ENCODE results near the gene ZNF322. TPM values are rescaled to one million over a fixed set of nuclear protein-coding genes. Genes with fewer than 3 reads are reported as not detected.

ZNF322 gene
- total and polyA plus RNA-seq, 5 donors = 5.1 to 17.8 (median 15.9) TPM

GRCh38 chr6:26613201-26613600 is 46.3 kb downstream of the ZNF322 start:
- Histone ChIP-seq H3K4me1 (ENCODE audit: control insufficient read depth, insufficient read depth, low read length) (no peaks in the 10 kb centered on the region), H3K9me3 (ENCODE audit: control insufficient read depth, low read length) (no peaks in the 10 kb centered on the region), H3K27me3 (ENCODE audit: control insufficient read depth, insufficient read depth) (no peaks in the 10 kb centered on the region), H3K4me3 (ENCODE audit: low read length) (no peak overlapping the region), H3K27ac (ENCODE audit: low read length) (no peak overlapping the region)
- ATAC-seq (no peak), DNase-seq (peak in 1 of 3 donors; percentile 27)
- intact Hi-C loops (cut with DNase I) = loop anchor here in 3 of 4 donors (5.0 to 10.0 kb wide), 2 partner anchors 464 to 472 kb away; no protein-coding TSS in a partner anchor
- 34% methylated on average over 19 of the region's 19 CpGs for WGBS

DNA sequence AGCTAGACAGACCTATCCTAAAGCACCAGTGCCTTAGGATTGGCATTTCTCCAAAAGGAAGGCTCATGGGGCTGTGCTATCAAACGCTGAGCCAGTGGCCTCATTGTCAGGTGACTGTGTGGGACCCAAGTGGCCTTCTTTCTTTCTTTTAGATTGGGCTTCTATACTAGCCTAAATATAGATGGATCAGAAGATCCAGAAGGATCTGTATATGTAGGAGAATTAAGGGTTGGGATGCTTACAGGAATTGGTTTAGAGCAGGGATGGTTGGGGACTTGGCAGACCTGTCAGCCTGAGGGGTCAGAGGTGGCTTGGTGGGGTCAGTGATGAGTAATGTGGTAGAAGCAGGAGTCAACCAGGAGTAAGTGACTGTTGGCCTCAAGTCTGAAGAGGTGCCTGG is 47.9 kb downstream of the ZNF322 start:
- H3K4me3 ChIP-seq (ENCODE audit: low read length) = no peak overlapping the region
- H3K27me3 ChIP-seq (ENCODE audit: control insufficient read depth, insufficient read depth) = no peaks in the 10 kb centered on the region
- WGBS = 35% methylated on average over 1 of the region's 1 CpG
- no peak for ATAC-seq
- DNase-seq = no peak
- H3K4me1 ChIP-seq (ENCODE audit: control insufficient read depth, insufficient read depth, low read length) = no peaks in the 10 kb centered on the region
- H3K27ac ChIP-seq (ENCODE audit: low read length) = no peak overlapping the region
- H3K9me3 ChIP-seq (ENCODE audit: control insufficient read depth, low read length) = no peaks in the 10 kb centered on the region
- intact Hi-C loops (cut with DNase I) = loop anchor here in 3 of 4 donors (5.0 to 10.0 kb wide), 2 partner anchors 466 to 473 kb away; no protein-coding TSS in a partner anchor

DNA sequence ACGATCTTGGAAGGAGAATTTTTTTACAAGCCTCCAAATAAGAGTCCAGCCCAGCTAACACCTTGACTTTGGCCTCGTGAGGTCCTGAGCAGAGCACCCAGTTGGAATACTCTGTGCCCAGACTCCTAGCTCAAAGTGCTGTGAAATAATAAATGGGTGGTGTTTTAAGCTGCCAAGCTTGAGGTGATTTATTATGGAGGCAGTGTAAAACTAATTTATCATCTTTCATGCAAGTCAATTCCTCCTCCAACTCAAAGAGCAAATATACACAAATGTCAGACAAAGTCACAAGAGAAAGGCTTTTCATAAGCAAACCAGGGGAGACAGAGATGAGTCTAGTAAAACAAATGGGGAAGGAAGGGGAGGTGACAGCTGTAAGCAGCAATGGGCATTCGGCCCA is 50.1 kb downstream of the ZNF322 start:
- 66% methylated on average over 3 of the region's 3 CpGs for WGBS
- intact Hi-C loops (cut with DNase I) = loop anchor here in 1 of 4 donors (5.0 kb wide), 1 partner anchor 468 kb away; no protein-coding TSS in a partner anchor
- DNase-seq = no peak
- no peak overlapping the region for H3K4me3 ChIP-seq (ENCODE audit: low read length)
- no peak for ATAC-seq
- H3K27me3 ChIP-seq (ENCODE audit: control insufficient read depth, insufficient read depth) = no peaks in the 10 kb centered on the region
- no peaks in the 10 kb centered on the region for H3K4me1 ChIP-seq (ENCODE audit: control insufficient read depth, insufficient read depth, low read length)
- H3K27ac ChIP-seq (ENCODE audit: low read length) = no peak overlapping the region
- no peaks in the 10 kb centered on the region for H3K9me3 ChIP-seq (ENCODE audit: control insufficient read depth, low read length)

GRCh38 chr6:26607434-26608230 is 51.9 kb downstream of the ZNF322 start:
- H3K4me1 ChIP-seq (ENCODE audit: control insufficient read depth, insufficient read depth, low read length) = no peaks in the 10 kb centered on the region
- no peak for DNase-seq
- peak; percentile 65 to 75 for ATAC-seq
- H3K27ac ChIP-seq (ENCODE audit: low read length) = no peak overlapping the region
- H3K4me3 ChIP-seq (ENCODE audit: low read length) = peak overlapping the region; percentile 37
- WGBS = 52% methylated on average over 7 of the region's 7 CpGs
- H3K27me3 ChIP-seq (ENCODE audit: control insufficient read depth, insufficient read depth) = no peaks in the 10 kb centered on the region
- intact Hi-C loops (cut with DNase I) = loop anchor here in 1 of 4 donors (5.0 kb wide), 1 partner anchor 470 kb away; no protein-coding TSS in a partner anchor
- H3K9me3 ChIP-seq (ENCODE audit: control insufficient read depth, low read length) = no peaks in the 10 kb centered on the region

- DNase-seq = no peak
- ATAC-seq = no peak
- Histone ChIP-seq H3K27ac (ENCODE audit: low read length) (no peak overlapping the region), H3K27me3 (ENCODE audit: control insufficient read depth, insufficient read depth) (no peaks in the 10 kb centered on the region), H3K4me3 (ENCODE audit: low read length) (no peak overlapping the region), H3K4me1 (ENCODE audit: control insufficient read depth, insufficient read depth, low read length) (no peaks in the 10 kb centered on the region), H3K9me3 (ENCODE audit: control insufficient read depth, low read length) (no peaks in the 10 kb centered on the region)
- intact Hi-C loops (cut with DNase I) = loop anchor here in 1 of 4 donors (5.0 kb wide), 1 partner anchor 473 kb away; no protein-coding TSS in a partner anchor
- 66% methylated on average over 3 of the region's 3 CpGs for WGBS
These were observed 54.7 kb downstream of the ZNF322 start for GRCh38 chr6:26604797-26605196.

GRCh38 chr6:26604026-26604425 is 55.5 kb downstream of the ZNF322 start:
- Histone ChIP-seq H3K27ac (ENCODE audit: low read length) (no peak overlapping the region), H3K9me3 (ENCODE audit: control insufficient read depth, low read length) (no peaks in the 10 kb centered on the region), H3K4me1 (ENCODE audit: control insufficient read depth, insufficient read depth, low read length) (no peaks in the 10 kb centered on the region), H3K27me3 (ENCODE audit: control insufficient read depth, insufficient read depth) (no peaks in the 10 kb centered on the region), H3K4me3 (ENCODE audit: low read length) (no peak overlapping the region)
- 68% methylated on average over 3 of the region's 3 CpGs for WGBS
- ATAC-seq = no peak
- intact Hi-C loops (cut with DNase I) = no loop called here
- no peak for DNase-seq

DNA sequence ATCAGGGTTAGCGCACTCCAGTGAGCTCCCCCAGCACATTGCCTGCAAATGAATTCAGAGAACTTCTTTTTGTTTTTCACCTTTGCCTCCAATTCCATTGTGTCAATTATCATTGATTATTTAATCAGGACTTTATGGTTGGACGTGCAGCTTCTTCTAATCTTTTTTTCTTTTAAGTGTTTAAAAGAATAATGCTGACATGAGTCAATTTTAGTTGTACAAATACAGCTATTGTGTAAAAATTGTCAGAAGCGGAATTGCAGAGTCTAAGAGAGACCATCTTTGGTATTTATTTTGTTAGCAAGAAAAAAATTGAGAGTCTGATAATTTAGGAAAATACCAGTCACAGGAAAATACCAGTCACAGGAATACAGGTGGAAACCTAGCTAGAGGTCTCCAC is 57.3 kb downstream of the ZNF322 start:
- Histone ChIP-seq H3K4me1 (ENCODE audit: control insufficient read depth, insufficient read depth, low read length) (peaks cover 2% of the 10 kb centered on the region), H3K4me3 (ENCODE audit: low read length) (no peak overlapping the region), H3K27ac (ENCODE audit: low read length) (no peak overlapping the region), H3K27me3 (ENCODE audit: control insufficient read depth, insufficient read depth) (no peaks in the 10 kb centered on the region), H3K9me3 (ENCODE audit: control insufficient read depth, low read length) (no peaks in the 10 kb centered on the region)
- WGBS = 84% methylated on average over 3 of the region's 3 CpGs
- intact Hi-C loops (cut with DNase I) = no loop called here
- no peak for DNase-seq
- ATAC-seq = no peak

- no peaks in the 10 kb centered on the region for H3K9me3 ChIP-seq (ENCODE audit: control insufficient read depth, low read length)
- intact Hi-C loops (cut with DNase I) = no loop called here
- H3K4me1 ChIP-seq (ENCODE audit: control insufficient read depth, insufficient read depth, low read length) = peaks cover 2% of the 10 kb centered on the region
- H3K4me3 ChIP-seq (ENCODE audit: low read length) = no peak overlapping the region
- no peak for DNase-seq
- ATAC-seq = no peak
- H3K27me3 ChIP-seq (ENCODE audit: control insufficient read depth, insufficient read depth) = no peaks in the 10 kb centered on the region
- no peak overlapping the region for H3K27ac ChIP-seq (ENCODE audit: low read length)
These were observed 58.8 kb downstream of the ZNF322 start for GRCh38 chr6:26600759-26601158.

GRCh38 chr6:26599591-26599990 is 60.0 kb downstream of the ZNF322 start:
- DNase-seq (no peak), ATAC-seq (no peak)
- H3K4me1 ChIP-seq (ENCODE audit: control insufficient read depth, insufficient read depth, low read length) = peaks cover 2% of the 10 kb centered on the region
- no peak overlapping the region for H3K4me3 ChIP-seq (ENCODE audit: low read length)
- H3K27ac ChIP-seq (ENCODE audit: low read length) = no peak overlapping the region
- H3K9me3 ChIP-seq (ENCODE audit: control insufficient read depth, low read length) = no peaks in the 10 kb centered on the region
- no peaks in the 10 kb centered on the region for H3K27me3 ChIP-seq (ENCODE audit: control insufficient read depth, insufficient read depth)
- WGBS = 77% methylated on average over 1 of the region's 1 CpG
- intact Hi-C loops (cut with DNase I) = loop anchor here (5.0 to 10.0 kb wide), 3 partner anchors 255 to 575 kb away; a partner anchor contains a TSS

DNA sequence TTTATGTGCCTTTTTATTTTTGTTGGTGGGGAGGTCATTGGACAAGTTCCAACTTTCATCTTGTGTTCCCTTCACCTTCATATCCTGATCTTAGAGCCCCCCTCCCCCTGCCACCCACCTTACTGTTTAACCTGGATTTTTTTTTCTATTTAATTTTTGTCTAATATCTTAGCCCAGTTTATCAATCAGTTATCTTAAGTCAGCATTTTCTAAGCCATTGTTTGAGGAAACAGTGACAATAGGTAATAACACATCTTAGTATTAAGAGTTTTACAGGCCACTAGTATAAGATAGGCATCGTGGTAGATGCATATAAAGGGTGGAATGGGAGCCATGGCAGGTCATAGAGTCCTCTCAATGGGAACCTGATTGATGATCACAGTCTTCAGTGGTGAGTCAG is 60.4 kb downstream of the ZNF322 start:
- H3K27ac ChIP-seq (ENCODE audit: low read length) = no peak overlapping the region
- DNase-seq = no peak
- no peaks in the 10 kb centered on the region for H3K27me3 ChIP-seq (ENCODE audit: control insufficient read depth, insufficient read depth)
- ATAC-seq = no peak
- H3K4me3 ChIP-seq (ENCODE audit: low read length) = no peak overlapping the region
- intact Hi-C loops (cut with DNase I) = loop anchor here (5.0 to 10.0 kb wide), 3 partner anchors 254 to 574 kb away; a partner anchor contains a TSS
- WGBS = 92% methylated on average over 1 of the region's 1 CpG
- peaks cover 2% of the 10 kb centered on the region for H3K4me1 ChIP-seq (ENCODE audit: control insufficient read depth, insufficient read depth, low read length)
- no peaks in the 10 kb centered on the region for H3K9me3 ChIP-seq (ENCODE audit: control insufficient read depth, low read length)

- Histone ChIP-seq H3K27me3 (ENCODE audit: control insufficient read depth, insufficient read depth) (no peaks in the 10 kb centered on the region), H3K4me3 (ENCODE audit: low read length) (no peak overlapping the region), H3K4me1 (ENCODE audit: control insufficient read depth, insufficient read depth, low read length) (peaks cover 2% of the 10 kb centered on the region), H3K9me3 (ENCODE audit: control insufficient read depth, low read length) (no peaks in the 10 kb centered on the region), H3K27ac (ENCODE audit: low read length) (no peak overlapping the region)
- no peak for ATAC-seq
- intact Hi-C loops (cut with DNase I) = loop anchor here (5.0 to 10.0 kb wide), 3 partner anchors 253 to 573 kb away; a partner anchor contains a TSS
- WGBS = 91% methylated on average over 22 of the region's 22 CpGs
- DNase-seq = peak; percentile 41 to 69 (median 67)
These were observed 61.3 kb downstream of the ZNF322 start for GRCh38 chr6:26598267-26598666.
